Peyer's patch (tissue), 4 donors: Measurements from ENCODE around the gene CFDP1.

ENCODE experiments used
- CTCF ChIP-seq, 6 experiments: fragments of 450-650 bp in 4 of 6; fragments of 200-600 bp in 2 of 6; sonication (generic) in 1 of 6; IDR thresholded peaks; one replicate each; pipeline ENCODE4 v1.5.1; 2017 to 2019; ENCODE audit warnings: antibody characterized with exemption in 6 of 6, mild to moderate bottlenecking in 3 of 6, moderate library complexity in 1 of 6
- POLR2A ChIP-seq, 2 donors: fragments of 450-650 bp; IDR thresholded peaks; one replicate each; pipeline ENCODE4 v1.5.1; 2017; ENCODE audit warnings: antibody characterized with exemption in 2 of 2, mild to moderate bottlenecking in 2 of 2, moderate library complexity in 2 of 2

GRCh38 chr16:75264457-75264998 lies 168.8 kb downstream of the CFDP1 start:
- TF ChIP-seq CTCF (IDR thresholded peaks at IDR 0.05) (no peak), POLR2A (IDR thresholded peaks at IDR 0.05) (no peak)
